SH-SY5Y (cell line): ENCODE data around the gene TM6SF1.

Source experiments
- GATA2 ChIP-seq: IDR thresholded peaks from 2 replicates; pipeline ENCODE4 v1.6.1; 2011; ENCODE audit warnings: mild to moderate bottlenecking, low read depth, low read length
- GATA3 ChIP-seq: IDR thresholded peaks from 2 replicates; pipeline ENCODE4 v1.6.1; 2011; ENCODE audit warnings: low read depth, mild to moderate bottlenecking, low read length, moderate library complexity

GRCh38 chr15:83118968-83119367 lies 11.5 kb downstream of the TM6SF1 start:
- no peak for TF ChIP-seq GATA3
- TF ChIP-seq GATA2: no peak
